Upper lobe of right lung (tissue), 1 donor: ENCODE measurements around the gene FOXK1. TPM values are rescaled to one million over a fixed set of nuclear protein-coding genes. Genes with fewer than 3 reads are reported as not detected.

Source experiments
- ATAC-seq: fragments of 200-7000 bp; cut with Tn5 transposase; one replicate; pipeline ENCODE4 v1.9.1; 2020; ENCODE audit warnings: mild to moderate bottlenecking, moderate library complexity
- DNase-seq: peaks from one replicate; pipeline ENCODE4 v3.0.0-alpha.2; 2020
- H3K27ac ChIP-seq: fragments of 200-600 bp; one replicate; pipeline ENCODE4 v1.8.0; 2022
- H3K27me3 ChIP-seq: fragments of 200-600 bp; one replicate; pipeline ENCODE4 v1.8.0; 2022; ENCODE audit warnings: mild to moderate bottlenecking
- H3K36me3 ChIP-seq: fragments of 200-600 bp; one replicate; pipeline ENCODE4 v1.8.0; 2022
- H3K4me1 ChIP-seq: fragments of 200-600 bp; one replicate; pipeline ENCODE4 v1.8.0; 2022
- H3K4me3 ChIP-seq: fragments of 200-600 bp; one replicate; pipeline ENCODE4 v1.8.0; 2022; ENCODE audit warnings: mild to moderate bottlenecking
- H3K9me3 ChIP-seq: fragments of 200-600 bp; one replicate; pipeline ENCODE4 v1.8.0; 2022
- CTCF ChIP-seq: fragments of 200-600 bp; IDR thresholded peaks from one replicate; pipeline ENCODE4 v1.8.0; 2022; ENCODE audit warnings: antibody characterized with exemption
- intact Hi-C: fragments of 100-400 bp; cut with DNase I; formaldehyde crosslinking; loops from one replicate; pipeline ENCODE4 v1.11.0; 2022
- total RNA-seq: library from RNA; stranded (reverse); fragmentation: NEBNext Ultra II Directional; extraction: Animal tissue kit (Norgen Biotek cat#: 25700); gene quantifications from one replicate; pipeline ENCODE4 v1.2.1, GENCODE V29; 2021
- donor health status: DM: no; HTN: yes; CAD: no; lungs with severe emphysema.

FOXK1 gene
- total RNA-seq, 1 donor from 2014 or later, result 33.3 TPM

GRCh38 chr7:4763091-4763793 lies 81.1 kb downstream of the FOXK1 start:
- H3K9me3 ChIP-seq, result no peaks in the 10 kb centered on the region
- DNase-seq, result no peak
- TF ChIP-seq CTCF, result no peak
- H3K27me3 ChIP-seq, result no peaks in the 10 kb centered on the region
- H3K36me3 ChIP-seq, result peaks cover 74% of the 10 kb centered on the region
- H3K4me1 ChIP-seq, result no peaks in the 10 kb centered on the region
- H3K27ac ChIP-seq, result no peak overlapping the region
- no peak for ATAC-seq
- intact Hi-C loops, result no loop called here
- H3K4me3 ChIP-seq, result no peak overlapping the region

GRCh38 chr7:4763794-4764185 lies 81.7 kb downstream of the FOXK1 start:
- Histone ChIP-seq H3K27ac (no peak overlapping the region), H3K4me1 (no peaks in the 10 kb centered on the region), H3K9me3 (no peaks in the 10 kb centered on the region), H3K27me3 (no peaks in the 10 kb centered on the region), H3K4me3 (no peak overlapping the region), H3K36me3 (peaks cover 69% of the 10 kb centered on the region)
- ATAC-seq (no peak), DNase-seq (no peak)
- intact Hi-C loops, result no loop called here
- TF ChIP-seq CTCF, result no peak

- ATAC-seq, result no peak
- H3K27ac ChIP-seq, result no peak overlapping the region
- H3K9me3 ChIP-seq, result no peaks in the 10 kb centered on the region
- DNase-seq, result no peak
- intact Hi-C loops, result no loop called here
- H3K36me3 ChIP-seq, result peaks cover 62% of the 10 kb centered on the region
- no peaks in the 10 kb centered on the region for H3K27me3 ChIP-seq
- H3K4me3 ChIP-seq, result no peak overlapping the region
- H3K4me1 ChIP-seq, result peaks cover 3% of the 10 kb centered on the region
- TF ChIP-seq CTCF, result no peak
Measured at GRCh38 chr7:4764402-4765007, 82.4 kb downstream of the FOXK1 start.

GRCh38 chr7:4765776-4766490 lies 83.8 kb downstream of the FOXK1 start:
- H3K4me3 ChIP-seq, result no peak overlapping the region
- H3K4me1 ChIP-seq, result peaks cover 3% of the 10 kb centered on the region
- ATAC-seq (no peak), DNase-seq (no peak)
- no peak overlapping the region for H3K27ac ChIP-seq
- intact Hi-C loops, result no loop called here
- H3K36me3 ChIP-seq, result peaks cover 48% of the 10 kb centered on the region
- no peaks in the 10 kb centered on the region for H3K27me3 ChIP-seq
- no peak for TF ChIP-seq CTCF
- no peaks in the 10 kb centered on the region for H3K9me3 ChIP-seq

- Histone ChIP-seq H3K36me3 (peaks cover 38% of the 10 kb centered on the region), H3K4me3 (no peak overlapping the region), H3K27ac (no peak overlapping the region), H3K27me3 (no peaks in the 10 kb centered on the region), H3K9me3 (no peaks in the 10 kb centered on the region), H3K4me1 (peaks cover 3% of the 10 kb centered on the region)
- no peak for DNase-seq
- TF ChIP-seq CTCF, result no peak
- ATAC-seq, result no peak
- intact Hi-C loops, result no loop called here
Measured at GRCh38 chr7:4766666-4767519, 84.8 kb downstream of the FOXK1 start.
